PFSK-1 (cell line): ENCODE measurements around the gene OR51I2.

Experiments used
- POLR2AphosphoS5 ChIP-seq: IDR thresholded peaks from 2 replicates; pipeline ENCODE4 v1.6.1; 2012; ENCODE audit warnings: low read depth, mild to moderate bottlenecking, control low read depth, low read length, moderate library complexity
- REST ChIP-seq, 2 experiments: IDR thresholded peaks; 2 replicates each; pipeline versions ENCODE4 v1.6.1 to v1.8.0; 2011 to 2012; ENCODE audit warnings: low read depth in 2 of 2, low read length in 2 of 2, control low read depth in 1 of 2, inconsistent platforms in 1 of 2, mild to moderate bottlenecking in 1 of 2, moderate library complexity in 1 of 2; ENCODE audit not compliant: insufficient read depth in 1 of 2
- SIN3A ChIP-seq: IDR thresholded peaks from 2 replicates; pipeline ENCODE4 v1.6.1; 2012; ENCODE audit warnings: mild to moderate bottlenecking, low read length, moderate library complexity, borderline replicate concordance; ENCODE audit not compliant: insufficient read depth
- TAF1 ChIP-seq: IDR thresholded peaks from 2 replicates; pipeline ENCODE4 v1.6.1; 2012; ENCODE audit warnings: low read length, control low read depth, borderline replicate concordance; ENCODE audit not compliant: insufficient read depth

GRCh38 chr11:5476186-5476819, 27.2 kb downstream of the OR51I2 start:
- TF ChIP-seq POLR2AphosphoS5 (no peak), TAF1 (no peak), REST (IDR thresholded peaks at IDR 0.05; ENCODE audit: insufficient read depth in 1 of 2, low read depth in 2 of 2, low read length in 2 of 2) (no peak), SIN3A (no peak)
